Endothelial cell (in vitro differentiated cells): ENCODE data around the gene AUTS2. TPM values are rescaled to one million over a fixed set of nuclear protein-coding genes. Genes with fewer than 3 reads are reported as not detected.

Source experiments
- DNase-seq: peaks from one replicate; pipeline ENCODE4 v3.0.0; 2021; ENCODE audit warnings: low spot score
- H3K27ac Mint-ChIP-seq: one replicate; pipeline ENCODE4 v1.8.0; 2021; ENCODE audit warnings: mixed read lengths, inconsistent platforms; ENCODE audit not compliant: unreplicated experiment
- H3K27me3 Mint-ChIP-seq: one replicate; pipeline ENCODE4 v1.8.0; 2021; ENCODE audit warnings: mild to moderate bottlenecking, moderate library complexity, mixed read lengths, inconsistent platforms; ENCODE audit not compliant: unreplicated experiment
- H3K36me3 Mint-ChIP-seq: one replicate; pipeline ENCODE4 v1.8.0; 2021; ENCODE audit warnings: mild to moderate bottlenecking, low read depth, mixed read lengths, inconsistent platforms; ENCODE audit not compliant: unreplicated experiment
- H3K4me1 Mint-ChIP-seq: one replicate; pipeline ENCODE4 v1.8.0; 2021; ENCODE audit warnings: mild to moderate bottlenecking, mixed read lengths, inconsistent platforms; ENCODE audit not compliant: unreplicated experiment
- H3K4me3 Mint-ChIP-seq: one replicate; pipeline ENCODE4 v1.8.0; 2021; ENCODE audit warnings: mild to moderate bottlenecking, mixed read lengths, inconsistent platforms; ENCODE audit not compliant: unreplicated experiment
- H3K9me3 Mint-ChIP-seq: one replicate; pipeline ENCODE4 v1.8.0; 2021; ENCODE audit warnings: mixed read lengths, inconsistent platforms; ENCODE audit not compliant: unreplicated experiment
- CTCF ChIP-seq: fragments of 200-600 bp; sonication (generic); IDR thresholded peaks from one replicate; pipeline ENCODE4 v1.5.0; 2021; ENCODE audit warnings: antibody characterized with exemption; ENCODE audit not compliant: unreplicated experiment
- total RNA-seq: library from RNA; stranded (reverse); fragmentation: NEBNext Ultra II Directional; extraction: Animal tissue kit (Norgen Biotek cat#: 25700); gene quantifications from one replicate; pipeline ENCODE4 v1.2.1, GENCODE V29; 2021; ENCODE audit not compliant: unreplicated experiment

The AUTS2 gene
- total RNA-seq, 1 donor from 2014 or later: 103 TPM

GRCh38 chr7:70298780-70299471, 700.7 kb downstream of the AUTS2 start:
- DNase-seq: no peak
- TF ChIP-seq CTCF: no peak
- Mint-ChIP-seq H3K9me3 (no peaks in the 10 kb centered on the region), H3K27ac (no peak overlapping the region), H3K27me3 (no peaks in the 10 kb centered on the region), H3K4me3 (no peak overlapping the region), H3K4me1 (peaks cover 8% of the 10 kb centered on the region), H3K36me3 (no peaks in the 10 kb centered on the region)

- Mint-ChIP-seq H3K27ac (no peak overlapping the region), H3K9me3 (no peaks in the 10 kb centered on the region), H3K4me3 (no peak overlapping the region), H3K4me1 (peaks cover 11% of the 10 kb centered on the region), H3K27me3 (no peaks in the 10 kb centered on the region), H3K36me3 (no peaks in the 10 kb centered on the region)
- no peak for DNase-seq
- TF ChIP-seq CTCF: no peak
Observed at GRCh38 chr7:70299472-70299807, 701.2 kb downstream of the AUTS2 start.

GRCh38 chr7:70301673-70302185, 703.5 kb downstream of the AUTS2 start:
- DNase-seq: no peak
- H3K36me3 Mint-ChIP-seq: no peaks in the 10 kb centered on the region
- no peak for TF ChIP-seq CTCF

DNA sequence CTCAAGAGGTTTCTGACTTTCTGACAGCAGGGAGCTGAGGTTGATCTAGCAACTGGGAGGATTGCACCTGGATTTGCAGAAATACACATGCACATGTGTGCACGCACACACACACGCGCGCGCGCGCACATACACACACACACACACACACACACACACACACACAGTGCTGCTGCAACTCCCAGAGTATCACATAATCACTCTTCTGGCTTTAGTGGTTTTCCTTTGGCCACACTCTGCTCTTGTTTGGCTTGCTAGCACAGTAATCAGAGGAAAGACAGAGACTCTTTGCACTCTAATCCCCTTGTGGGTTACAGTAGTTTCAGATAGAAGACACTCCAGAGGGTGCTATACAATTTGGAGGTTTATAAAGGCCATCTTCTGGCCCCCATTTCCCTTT, 705.0 kb downstream of the AUTS2 start:
- no peak for DNase-seq
- H3K27me3 Mint-ChIP-seq: no peaks in the 10 kb centered on the region
- TF ChIP-seq CTCF: no peak
- peaks cover 21% of the 10 kb centered on the region for H3K4me1 Mint-ChIP-seq
- H3K36me3 Mint-ChIP-seq: no peaks in the 10 kb centered on the region
- H3K9me3 Mint-ChIP-seq: no peaks in the 10 kb centered on the region
- H3K4me3 Mint-ChIP-seq: no peak overlapping the region
- no peak overlapping the region for H3K27ac Mint-ChIP-seq

More at GRCh38 chr7:70301673-70302185, 703.5 kb downstream of the AUTS2 start:
- Mint-ChIP-seq H3K9me3 (no peaks in the 10 kb centered on the region), H3K27me3 (no peaks in the 10 kb centered on the region), H3K27ac (no peak overlapping the region), H3K4me3 (no peak overlapping the region), H3K4me1 (peaks cover 11% of the 10 kb centered on the region)

- Mint-ChIP-seq H3K4me1 (peaks cover 23% of the 10 kb centered on the region), H3K4me3 (no peak overlapping the region), H3K27ac (no peak overlapping the region), H3K9me3 (no peaks in the 10 kb centered on the region), H3K36me3 (no peaks in the 10 kb centered on the region), H3K27me3 (no peaks in the 10 kb centered on the region)
- TF ChIP-seq CTCF: no peak
- no peak for DNase-seq
Observed at GRCh38 chr7:70303780-70304179, 705.5 kb downstream of the AUTS2 start.
